AG10803 (cell line): ENCODE data around the gene NPDC1.

Source experiments
- DNase-seq: peaks from one replicate; pipeline ENCODE4 v3.0.0; 2010; ENCODE audit warnings: low read depth
- H3K4me3 ChIP-seq: 2 replicates; pipeline ENCODE4 v1.5.1; 2011; ENCODE audit warnings: mild to moderate bottlenecking, low read length, control low read depth
- CTCF ChIP-seq: conservative IDR thresholded peaks from 2 replicates; pipeline ENCODE4 v1.5.1; 2011; ENCODE audit warnings: mild to moderate bottlenecking, low read length, control low read depth, inconsistent platforms

NPDC1 gene

GRCh38 chr9:137073992-137074399 is 28.0 kb upstream of the NPDC1 start:
- no peak for TF ChIP-seq CTCF
- no peak for DNase-seq

GRCh38 chr9:137071282-137071681 is 25.3 kb upstream of the NPDC1 start:
- no peak for DNase-seq
- no peak for TF ChIP-seq CTCF
- H3K4me3 ChIP-seq, result no peak overlapping the region

More at GRCh38 chr9:137073992-137074399, 28.0 kb upstream of the NPDC1 start:
- H3K4me3 ChIP-seq, result no peak overlapping the region

- H3K4me3 ChIP-seq, result peak overlapping the region; percentile 44
- no peak for TF ChIP-seq CTCF
- no peak for DNase-seq
These were observed 24.9 kb upstream of the NPDC1 start for GRCh38 chr9:137070906-137071275.

- peak; percentile 77 for DNase-seq
- peak within 1 kb of the TSS; percentile 44 for H3K4me3 ChIP-seq
- TF ChIP-seq CTCF, result no peak
These were observed 24.4 kb upstream of the NPDC1 start, which contains the start of gene SAPCD2 for GRCh38 chr9:137070201-137070905. SAPCD2 (minus strand) TSS chr9:137070557; CDS start chr9:137070460, 97 bp downstream.

GRCh38 chr9:137069508-137070091 is 23.6 kb upstream of the NPDC1 start:
- H3K4me3 ChIP-seq, result 0 out of 2 replicates have a peak overlapping the region, but pooled peaks have one; percentile 3
- TF ChIP-seq CTCF, result no peak
- no peak for DNase-seq

- no peak overlapping the region for H3K4me3 ChIP-seq
- no peak for DNase-seq
- TF ChIP-seq CTCF, result no peak
These were observed 22.8 kb upstream of the NPDC1 start for GRCh38 chr9:137068539-137069507.
